Measurements from ENCODE around the gene A4GALT.

Gene A4GALT

DNA sequence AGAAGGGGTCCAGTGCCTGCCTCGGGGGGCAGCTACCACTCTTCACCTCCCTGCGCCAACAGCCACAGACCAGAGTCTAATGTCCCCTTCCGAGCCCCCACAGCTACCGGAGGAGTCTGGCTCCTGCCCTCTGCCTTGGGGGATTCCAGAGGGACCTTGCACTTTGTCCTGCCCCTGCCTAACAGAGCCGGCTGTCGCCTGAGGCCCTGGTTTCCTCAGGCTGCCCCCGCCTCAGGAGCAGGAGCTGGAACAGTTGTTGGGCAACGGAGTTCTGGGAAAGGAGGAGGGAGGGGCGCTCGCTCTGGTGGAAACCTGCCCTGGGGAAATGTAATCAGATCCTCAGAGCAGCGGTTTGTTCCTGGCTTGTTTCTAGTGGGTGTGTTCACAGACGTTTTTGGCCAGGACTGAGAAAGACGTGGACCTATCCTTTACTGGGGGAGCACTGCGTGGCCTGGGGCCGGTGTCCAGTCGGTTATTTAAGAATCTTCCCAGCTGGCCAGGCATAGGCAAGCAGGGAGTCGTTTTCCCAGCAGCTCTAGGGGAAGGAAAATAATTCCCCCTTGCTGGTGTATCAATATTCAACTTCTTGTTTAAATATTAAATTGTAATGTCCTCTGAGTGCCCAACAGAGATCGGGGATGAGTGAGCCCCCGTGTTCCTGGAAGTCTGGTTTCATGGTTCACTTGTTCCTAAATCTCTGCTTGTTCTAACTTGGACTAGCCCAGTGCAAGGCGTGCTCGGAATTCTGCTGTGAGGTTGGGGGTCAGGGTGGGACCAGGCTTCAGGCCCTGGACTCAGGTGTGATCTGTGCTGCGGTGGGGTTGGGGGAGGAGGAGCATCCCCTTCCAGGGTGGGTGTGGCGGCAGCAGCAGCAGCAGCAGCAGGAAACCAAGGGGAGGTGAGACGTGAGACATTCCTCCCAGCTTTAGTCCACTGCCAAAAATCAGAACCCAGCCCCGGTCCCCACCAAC, 32.1 kb downstream of the A4GALT start:
- peak; percentile 92 for DNase-seq (ENCODE audit: low read depth)
- H3K4me3 ChIP-seq (ENCODE audit: low read length) = no peak overlapping the region
- TF ChIP-seq, protein P1, sequence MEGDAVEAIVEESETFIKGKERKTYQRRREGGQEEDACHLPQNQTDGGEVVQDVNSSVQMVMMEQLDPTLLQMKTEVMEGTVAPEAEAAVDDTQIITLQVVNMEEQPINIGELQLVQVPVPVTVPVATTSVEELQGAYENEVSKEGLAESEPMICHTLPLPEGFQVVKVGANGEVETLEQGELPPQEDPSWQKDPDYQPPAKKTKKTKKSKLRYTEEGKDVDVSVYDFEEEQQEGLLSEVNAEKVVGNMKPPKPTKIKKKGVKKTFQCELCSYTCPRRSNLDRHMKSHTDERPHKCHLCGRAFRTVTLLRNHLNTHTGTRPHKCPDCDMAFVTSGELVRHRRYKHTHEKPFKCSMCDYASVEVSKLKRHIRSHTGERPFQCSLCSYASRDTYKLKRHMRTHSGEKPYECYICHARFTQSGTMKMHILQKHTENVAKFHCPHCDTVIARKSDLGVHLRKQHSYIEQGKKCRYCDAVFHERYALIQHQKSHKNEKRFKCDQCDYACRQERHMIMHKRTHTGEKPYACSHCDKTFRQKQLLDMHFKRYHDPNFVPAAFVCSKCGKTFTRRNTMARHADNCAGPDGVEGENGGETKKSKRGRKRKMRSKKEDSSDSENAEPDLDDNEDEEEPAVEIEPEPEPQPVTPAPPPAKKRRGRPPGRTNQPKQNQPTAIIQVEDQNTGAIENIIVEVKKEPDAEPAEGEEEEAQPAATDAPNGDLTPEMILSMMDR (IDR thresholded peaks at IDR 0.05; ENCODE audit: insufficient read depth, low read depth, low read length, missing control alignments) = no peak

DNA sequence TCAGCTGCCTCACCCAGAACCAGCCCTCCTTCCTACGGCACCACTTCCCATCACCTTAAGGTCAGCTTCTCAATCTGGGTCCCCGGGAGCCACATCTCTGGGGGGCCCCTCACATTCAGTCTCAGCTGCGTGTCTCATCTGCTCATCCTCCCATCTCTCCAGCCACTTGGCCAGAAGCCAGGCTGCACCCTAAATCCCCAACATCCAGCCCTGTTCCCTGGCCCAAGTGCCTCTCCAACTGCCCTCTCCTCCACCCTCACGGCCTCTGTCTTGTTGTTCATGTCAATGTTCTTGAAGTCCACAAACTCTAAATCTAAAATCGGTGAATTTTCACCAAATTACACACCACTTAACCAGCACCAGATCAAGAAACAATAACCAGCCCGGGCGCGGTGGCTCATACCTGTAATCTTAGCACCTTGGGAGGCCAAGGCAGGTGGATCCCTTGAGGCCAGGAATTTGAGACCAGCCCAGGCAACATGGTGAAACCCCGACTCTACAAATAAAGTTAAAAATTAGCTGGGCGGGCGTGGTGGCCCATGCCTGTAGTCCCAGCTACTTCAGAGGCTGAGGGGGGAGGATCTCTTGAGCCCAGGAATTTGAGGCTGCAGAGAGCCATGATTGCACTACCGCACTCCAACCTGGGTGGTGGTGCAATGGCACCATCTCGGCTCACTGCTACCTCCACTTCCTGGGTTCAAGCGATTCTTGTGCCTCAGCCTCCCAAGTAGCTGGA, 33.7 kb downstream of the A4GALT start:
- no peak for DNase-seq (ENCODE audit: low read depth)
- TF ChIP-seq, protein P1 (IDR thresholded peaks at IDR 0.05; ENCODE audit: insufficient read depth, low read depth, low read length, missing control alignments) = no peak
- H3K4me3 ChIP-seq (ENCODE audit: low read length) = no peak overlapping the region

DNA sequence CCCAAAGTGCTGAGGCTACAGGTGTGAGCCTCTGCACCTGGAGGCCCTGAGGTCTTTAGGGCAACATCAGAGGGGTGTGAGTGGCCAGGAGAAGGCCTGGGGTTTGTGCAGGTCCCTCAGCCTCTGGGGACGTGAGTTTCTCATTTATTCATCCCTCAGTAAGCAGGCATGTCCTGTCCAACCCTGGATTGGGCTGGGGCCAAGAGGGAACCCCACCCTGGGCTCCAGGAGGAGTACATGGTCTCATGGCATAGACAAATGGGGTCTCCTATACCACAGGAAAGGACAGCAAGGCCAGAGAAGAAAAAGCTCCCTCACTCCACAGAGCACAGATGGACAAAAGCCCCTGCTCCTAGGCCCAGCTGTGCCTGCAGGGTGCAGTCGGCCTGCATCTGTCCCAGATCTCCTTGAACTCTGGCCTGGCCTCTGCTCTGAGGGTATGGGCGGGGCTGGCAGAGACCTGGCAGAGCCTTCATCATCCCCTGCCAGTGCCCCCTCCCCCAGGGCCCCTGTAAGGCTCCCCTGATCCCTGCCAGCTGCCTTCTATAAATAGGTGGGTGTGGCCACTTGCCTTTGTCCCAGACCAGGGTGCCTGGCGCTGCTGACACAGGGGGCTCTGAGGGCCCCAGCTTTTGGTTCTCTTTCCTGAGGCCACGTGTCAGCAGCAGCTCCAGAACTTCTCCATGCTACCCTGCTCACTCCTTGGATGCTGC, 34.6 kb downstream of the A4GALT start:
- no peak overlapping the region for H3K4me3 ChIP-seq (ENCODE audit: low read length)
- no peak for DNase-seq (ENCODE audit: low read depth)
- TF ChIP-seq, protein P1 (IDR thresholded peaks at IDR 0.05; ENCODE audit: insufficient read depth, low read depth, low read length, missing control alignments) = no peak

DNA sequence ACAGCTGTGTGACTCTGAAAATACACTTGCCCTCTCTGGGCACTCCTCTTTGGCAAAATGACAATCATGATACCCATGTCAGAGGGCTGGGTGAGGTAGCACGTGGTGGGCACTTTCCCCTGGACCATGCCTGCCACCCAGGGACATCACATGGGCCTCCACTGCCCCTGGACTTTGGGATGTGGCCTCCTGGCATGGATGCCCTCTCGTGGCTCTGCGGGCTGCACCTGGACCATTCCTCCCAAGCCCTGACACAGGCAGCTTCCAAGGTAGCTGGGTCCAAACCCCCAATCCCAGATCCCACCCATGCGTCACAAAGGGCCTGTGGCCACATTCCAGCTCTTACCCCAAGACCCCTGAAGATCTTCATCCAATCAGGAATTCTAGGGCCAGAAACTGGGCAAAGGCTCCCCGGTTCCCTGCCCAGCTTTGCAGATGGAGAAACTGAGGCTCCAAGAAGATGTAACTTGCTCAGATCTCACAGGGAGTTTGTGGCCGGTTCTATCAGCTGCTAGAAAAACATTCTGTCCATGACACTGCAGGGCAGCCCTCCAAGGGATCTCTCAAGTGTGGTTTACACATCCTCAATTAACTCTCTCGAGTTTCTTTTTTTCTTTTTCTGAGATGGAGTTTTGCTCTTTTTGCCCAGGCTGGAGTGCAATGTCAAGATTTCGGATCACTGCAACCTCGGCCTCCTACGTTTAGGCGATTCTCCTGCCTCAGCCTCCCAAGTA, 36.0 kb downstream of the A4GALT start:
- TF ChIP-seq, protein P1 (IDR thresholded peaks at IDR 0.05; ENCODE audit: insufficient read depth, low read depth, low read length, missing control alignments) = no peak
- no peak overlapping the region for H3K4me3 ChIP-seq (ENCODE audit: low read length)
- DNase-seq (ENCODE audit: low read depth) = no peak

DNA sequence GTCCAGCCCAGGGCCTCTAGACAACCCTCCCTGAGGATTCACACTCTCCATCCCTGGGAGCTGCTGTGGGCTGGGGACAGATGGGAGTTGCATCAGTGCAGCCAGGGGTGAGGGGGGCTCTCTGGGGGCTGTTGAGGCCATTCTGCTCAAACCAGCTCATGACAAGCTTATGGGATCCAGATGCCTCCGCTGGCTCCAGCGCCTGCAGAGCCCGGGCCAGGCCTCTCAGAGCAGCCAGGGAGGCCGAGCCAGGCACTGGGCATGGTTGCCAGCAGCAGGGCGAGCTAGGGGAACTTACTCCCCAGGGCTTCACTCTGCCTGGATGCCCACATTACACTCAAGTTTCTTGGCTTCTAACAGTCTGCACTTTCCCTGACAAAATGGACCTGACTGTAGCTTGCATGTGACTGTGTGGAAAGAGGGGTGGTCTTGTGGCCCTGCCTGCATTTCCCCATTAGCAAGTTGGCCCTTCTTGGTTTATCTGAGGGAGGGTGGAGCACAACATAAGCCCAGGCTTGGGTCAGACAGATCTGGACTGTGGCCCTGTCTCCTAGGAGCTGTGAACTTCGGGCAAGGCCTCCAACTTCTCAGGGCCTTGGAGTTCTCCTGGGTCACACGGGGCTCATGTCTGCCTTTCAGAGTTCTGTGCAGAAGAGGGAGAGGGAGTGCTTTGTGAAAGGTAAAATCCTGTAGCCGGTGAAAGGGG, 36.9 kb downstream of the A4GALT start:
- TF ChIP-seq, protein P1 (IDR thresholded peaks at IDR 0.05; ENCODE audit: insufficient read depth, low read depth, low read length, missing control alignments) = no peak
- no peak for DNase-seq (ENCODE audit: low read depth)
- H3K4me3 ChIP-seq (ENCODE audit: low read length) = no peak overlapping the region
